Measurements from ENCODE around the gene HYPK. TPM values are rescaled to one million over a fixed set of nuclear protein-coding genes. Genes with fewer than 3 reads are reported as not detected.

HYPK gene
- total RNA-seq, 1 experiment from 2014 or later: 20.6 TPM

DNA sequence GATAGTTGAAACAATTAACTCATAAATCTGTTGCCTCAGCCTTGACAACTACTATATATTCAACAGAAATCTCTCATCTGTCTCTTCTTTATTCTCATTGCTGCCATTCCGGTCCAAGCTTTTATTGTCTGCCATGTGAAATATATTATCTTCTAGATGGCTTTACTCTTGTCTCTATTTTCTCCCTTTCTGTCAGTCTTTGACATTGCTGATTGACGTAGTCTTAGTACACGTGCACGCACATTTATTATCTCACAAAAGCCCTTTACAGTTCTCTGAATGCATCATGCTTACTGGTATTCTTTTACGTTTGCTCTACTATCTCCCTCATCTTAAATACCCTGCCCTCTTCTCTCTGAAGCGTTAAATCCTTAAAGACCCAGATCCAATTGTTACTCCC is 48.5 kb upstream of the HYPK start:
- Histone ChIP-seq H3K9me2 (ENCODE audit: insufficient read depth) (no peaks in the 10 kb centered on the region), H3K4me3 (replicated peaks in 1 of 2; ENCODE audit: low read depth in 1 of 2, low read length in 2 of 2) (no peak overlapping the region), H3K36me3 (ENCODE audit: control insufficient read depth in 1 of 2, insufficient read depth in 2 of 2, low read length in 2 of 2) (peaks cover 19 to 46% of the 10 kb centered on the region in 2 experiments), H3K4me2 (ENCODE audit: low read length) (no peak overlapping the region), H3K27me3 (ENCODE audit: insufficient read depth, low read length) (no peaks in the 10 kb centered on the region), H2AFZ (ENCODE audit: low read depth, low read length, poor library complexity, severe bottlenecking) (no peak overlapping the region), H4K20me1 (ENCODE audit: insufficient read depth) (peaks cover 20% of the 10 kb centered on the region; the same call in 1 of the 2 replicates), H3K4me1 (ENCODE audit: control insufficient read depth in 1 of 2, insufficient read depth in 2 of 2, low read length in 2 of 2) (peaks cover 0 to 3% of the 10 kb centered on the region in 2 experiments; a peak in 1 of 4 replicates), H3K9ac (ENCODE audit: low read length) (no peak overlapping the region), H3K9me3 (ENCODE audit: control insufficient read depth in 1 of 2, insufficient read depth in 1 of 2, low read depth in 1 of 2, low read length in 2 of 2) (no peaks in the 10 kb centered on the region), H3K79me2 (ENCODE audit: insufficient read depth, low read length) (peaks cover 98% of the 10 kb centered on the region), H3K27ac (ENCODE audit: low read depth, low read length) (no peak overlapping the region)
- DNase-seq (ENCODE audit: low read depth, low spot score) (no peak), ATAC-seq (no peak)
- ChIA-PET RAD21 (ENCODE audit: low non-redundant PET in 1 of 2, low total read pairs in 2 of 2, uncharacterized antibody in 2 of 2, unreplicated experiment in 2 of 2) (no interaction called here), POLR2A (no interaction called here), CTCF (no interaction called here)
- BruUV-seq (replicated peaks): no TSS peak
- intact Hi-C loops (cut with micrococcal nuclease): no loop called here
- no peak for TF ChIP-seq JUND (IDR thresholded peaks at IDR 0.05)
- no peak for TF ChIP-seq POLR2AphosphoS5 (IDR thresholded peaks at IDR 0.05; ENCODE audit: low read depth, low read length)
- TF ChIP-seq EGR1 (IDR thresholded peaks at IDR 0.05; ENCODE audit: low read depth): no peak
- TF ChIP-seq RAD21 (IDR thresholded peaks at IDR 0.05; ENCODE audit: low read depth): no peak
- TF ChIP-seq ZFX (IDR thresholded peaks at IDR 0.05): no peak
- no peak for TF ChIP-seq YY1 (IDR thresholded peaks at IDR 0.05; ENCODE audit: extremely low read depth, insufficient replicate concordance, low read depth, low read length)
- TF ChIP-seq SIN3A (IDR thresholded peaks at IDR 0.05; ENCODE audit: low read depth): no peak
- no peak for TF ChIP-seq TCF7L2 (IDR thresholded peaks at IDR 0.05; ENCODE audit: borderline replicate concordance, extremely low read depth, insufficient read depth, insufficient read length)
- TF ChIP-seq, protein P1, sequence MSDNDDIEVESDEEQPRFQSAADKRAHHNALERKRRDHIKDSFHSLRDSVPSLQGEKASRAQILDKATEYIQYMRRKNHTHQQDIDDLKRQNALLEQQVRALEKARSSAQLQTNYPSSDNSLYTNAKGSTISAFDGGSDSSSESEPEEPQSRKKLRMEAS (IDR thresholded peaks at IDR 0.05): no peak

DNA sequence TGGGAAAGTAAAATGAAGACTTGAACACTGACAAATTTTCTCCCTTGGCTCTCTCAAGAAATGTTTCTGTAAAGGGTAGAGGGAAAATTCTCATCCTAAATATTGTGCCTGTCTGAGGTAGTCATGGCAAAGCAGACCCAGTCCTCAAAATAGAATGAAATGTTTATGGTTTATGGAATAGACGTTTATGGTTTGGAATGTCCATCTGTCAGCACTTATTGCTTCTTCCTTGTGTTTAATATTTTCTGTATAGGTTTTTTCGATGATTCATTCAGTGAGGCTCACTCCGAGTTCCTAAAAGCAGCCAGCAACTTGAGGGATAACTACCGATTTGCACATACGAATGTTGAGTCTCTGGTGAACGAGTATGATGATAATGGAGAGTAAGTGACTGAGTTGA is 37.6 kb upstream of the HYPK start:
- Histone ChIP-seq H2AFZ (ENCODE audit: low read depth, low read length, poor library complexity, severe bottlenecking) (no peak overlapping the region), H3K4me3 (replicated peaks in 1 of 2; ENCODE audit: low read depth in 1 of 2, low read length in 2 of 2) (no peak overlapping the region), H3K79me2 (ENCODE audit: insufficient read depth, low read length) (peaks cover 23% of the 10 kb centered on the region), H3K9me3 (ENCODE audit: control insufficient read depth in 1 of 2, insufficient read depth in 1 of 2, low read depth in 1 of 2, low read length in 2 of 2) (no peaks in the 10 kb centered on the region), H3K27ac (ENCODE audit: low read depth, low read length) (no peak overlapping the region), H3K4me1 (ENCODE audit: control insufficient read depth in 1 of 2, insufficient read depth in 2 of 2, low read length in 2 of 2) (no peaks in the 10 kb centered on the region), H3K9me2 (ENCODE audit: insufficient read depth) (no peaks in the 10 kb centered on the region), H3K27me3 (ENCODE audit: insufficient read depth, low read length) (no peaks in the 10 kb centered on the region), H3K36me3 (ENCODE audit: control insufficient read depth in 1 of 2, insufficient read depth in 2 of 2, low read length in 2 of 2) (peaks cover 51 to 53% of the 10 kb centered on the region in 2 experiments), H4K20me1 (ENCODE audit: insufficient read depth) (no peaks in the 10 kb centered on the region), H3K9ac (ENCODE audit: low read length) (no peak overlapping the region), H3K4me2 (ENCODE audit: low read length) (no peak overlapping the region)
- TF ChIP-seq, protein P1 (IDR thresholded peaks at IDR 0.05): no peak
- TF ChIP-seq EZH2phosphoT487 (IDR thresholded peaks at IDR 0.05; ENCODE audit: borderline replicate concordance) (no peak), EGR1 (IDR thresholded peaks at IDR 0.05; ENCODE audit: low read depth) (no peak), JUND (IDR thresholded peaks at IDR 0.05) (no peak), SIN3A (IDR thresholded peaks at IDR 0.05; ENCODE audit: low read depth) (no peak)
- POLR2A ChIA-PET: no interaction called here
- ATAC-seq: no peak
- no peak for DNase-seq (ENCODE audit: low read depth, low spot score)
- intact Hi-C loops (cut with micrococcal nuclease): no loop called here
- RAD21 ChIA-PET (ENCODE audit: low non-redundant PET in 1 of 2, low total read pairs in 2 of 2, uncharacterized antibody in 2 of 2, unreplicated experiment in 2 of 2): no interaction called here
- BruUV-seq (replicated peaks): no TSS peak
- CTCF ChIA-PET: no interaction called here

Data from HCT116 (cell line).